Measurements from ENCODE around the gene ZNF358.
A peak's percentile ranks its signal among the peaks of the same experiment; 100 is the strongest.

ZNF358 gene

DNA sequence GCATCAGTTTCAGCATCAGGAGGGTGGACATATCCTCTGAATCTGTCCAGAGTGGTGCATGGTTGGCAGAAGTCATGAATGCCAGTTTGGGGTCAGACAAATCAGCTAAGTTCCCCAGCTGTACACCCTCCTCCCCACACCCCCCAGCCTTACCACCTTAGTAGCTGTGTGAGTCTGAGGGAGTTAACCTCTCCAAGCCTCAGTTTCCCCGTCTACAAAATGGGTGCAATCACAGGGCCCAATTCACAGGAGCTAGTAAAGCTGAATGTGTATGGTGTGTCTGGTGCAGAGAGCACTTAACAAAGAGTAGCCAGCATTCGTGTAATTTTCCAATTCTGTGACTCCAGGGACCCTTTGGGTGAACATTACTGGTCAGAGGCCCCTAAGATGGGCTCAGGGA is 13.4 kb upstream of the ZNF358 start:
- no peak for TF ChIP-seq EZH2 (IDR thresholded peaks at IDR 0.05; ENCODE audit: borderline replicate concordance, low read length)
- TF ChIP-seq, protein P1, sequence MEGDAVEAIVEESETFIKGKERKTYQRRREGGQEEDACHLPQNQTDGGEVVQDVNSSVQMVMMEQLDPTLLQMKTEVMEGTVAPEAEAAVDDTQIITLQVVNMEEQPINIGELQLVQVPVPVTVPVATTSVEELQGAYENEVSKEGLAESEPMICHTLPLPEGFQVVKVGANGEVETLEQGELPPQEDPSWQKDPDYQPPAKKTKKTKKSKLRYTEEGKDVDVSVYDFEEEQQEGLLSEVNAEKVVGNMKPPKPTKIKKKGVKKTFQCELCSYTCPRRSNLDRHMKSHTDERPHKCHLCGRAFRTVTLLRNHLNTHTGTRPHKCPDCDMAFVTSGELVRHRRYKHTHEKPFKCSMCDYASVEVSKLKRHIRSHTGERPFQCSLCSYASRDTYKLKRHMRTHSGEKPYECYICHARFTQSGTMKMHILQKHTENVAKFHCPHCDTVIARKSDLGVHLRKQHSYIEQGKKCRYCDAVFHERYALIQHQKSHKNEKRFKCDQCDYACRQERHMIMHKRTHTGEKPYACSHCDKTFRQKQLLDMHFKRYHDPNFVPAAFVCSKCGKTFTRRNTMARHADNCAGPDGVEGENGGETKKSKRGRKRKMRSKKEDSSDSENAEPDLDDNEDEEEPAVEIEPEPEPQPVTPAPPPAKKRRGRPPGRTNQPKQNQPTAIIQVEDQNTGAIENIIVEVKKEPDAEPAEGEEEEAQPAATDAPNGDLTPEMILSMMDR (IDR thresholded peaks at IDR 0.05; ENCODE audit: low read length) = no peak
- Histone ChIP-seq H3K4me1 (ENCODE audit: insufficient read depth, low read length, severe bottlenecking) (peaks cover 6% of the 10 kb centered on the region), H3K4me3 (ENCODE audit: low read depth, low read length, poor library complexity, severe bottlenecking) (no peak overlapping the region), H3K27ac (ENCODE audit: low read depth, low read length, poor library complexity, severe bottlenecking) (no peak overlapping the region), H3K79me2 (ENCODE audit: insufficient read depth, low read length) (no peaks in the 10 kb centered on the region), H4K20me1 (ENCODE audit: insufficient read depth, low read length) (no peaks in the 10 kb centered on the region), H3K9ac (ENCODE audit: low read length) (no peak overlapping the region), H2AFZ (ENCODE audit: low read length) (no peak overlapping the region), H3K4me2 (ENCODE audit: low read length) (no peak overlapping the region), H3K9me3 (ENCODE audit: low read length) (no peaks in the 10 kb centered on the region), H3F3A (ENCODE audit: insufficient read depth, low read length) (no peaks in the 10 kb centered on the region), H3K36me3 (ENCODE audit: insufficient read depth, low read length) (no peaks in the 10 kb centered on the region), H3K9me2 (ENCODE audit: low read depth, low read length) (no peaks in the 10 kb centered on the region), H3K27me3 (ENCODE audit: insufficient read depth, low read length) (no peaks in the 10 kb centered on the region)

DNA sequence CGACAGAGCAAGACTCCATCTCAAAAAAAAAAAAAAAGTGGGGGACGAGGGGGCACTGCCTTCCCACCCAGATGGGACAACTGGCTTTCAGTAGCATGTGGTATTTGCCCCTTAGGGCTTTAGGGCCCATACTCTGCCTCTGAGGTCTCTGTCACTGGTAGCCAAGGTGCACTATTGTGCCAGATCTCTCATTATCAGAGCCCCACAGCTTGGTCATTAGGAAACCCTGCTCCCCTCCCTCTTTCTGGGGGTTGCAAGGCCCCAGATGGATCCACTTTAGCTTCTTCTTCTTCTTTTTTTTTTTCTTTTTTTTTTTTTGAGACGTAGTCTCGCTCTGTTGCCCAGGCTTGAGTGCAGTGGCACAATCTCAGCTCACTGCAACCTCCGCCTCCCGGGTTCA is 11.2 kb upstream of the ZNF358 start:
- H3K4me3 ChIP-seq (ENCODE audit: low read depth, low read length, poor library complexity, severe bottlenecking) = no peak overlapping the region
- H3K9ac ChIP-seq (ENCODE audit: low read length) = no peak overlapping the region
- peaks cover 6% of the 10 kb centered on the region for H3K4me1 ChIP-seq (ENCODE audit: insufficient read depth, low read length, severe bottlenecking)
- no peak overlapping the region for H3K4me2 ChIP-seq (ENCODE audit: low read length)
- H3K9me2 ChIP-seq (ENCODE audit: low read depth, low read length) = no peaks in the 10 kb centered on the region
- no peaks in the 10 kb centered on the region for H4K20me1 ChIP-seq (ENCODE audit: insufficient read depth, low read length)
- no peaks in the 10 kb centered on the region for H3F3A ChIP-seq (ENCODE audit: insufficient read depth, low read length)
- no peak overlapping the region for H2AFZ ChIP-seq (ENCODE audit: low read length)
- no peaks in the 10 kb centered on the region for H3K9me3 ChIP-seq (ENCODE audit: low read length)
- H3K79me2 ChIP-seq (ENCODE audit: insufficient read depth, low read length) = no peaks in the 10 kb centered on the region
- no peak overlapping the region for H3K27ac ChIP-seq (ENCODE audit: low read depth, low read length, poor library complexity, severe bottlenecking)
- no peak for TF ChIP-seq EZH2 (IDR thresholded peaks at IDR 0.05; ENCODE audit: borderline replicate concordance, low read length)
- TF ChIP-seq, protein P1 (IDR thresholded peaks at IDR 0.05; ENCODE audit: low read length) = no peak
- H3K27me3 ChIP-seq (ENCODE audit: insufficient read depth, low read length) = no peaks in the 10 kb centered on the region
- H3K36me3 ChIP-seq (ENCODE audit: insufficient read depth, low read length) = no peaks in the 10 kb centered on the region

DNA sequence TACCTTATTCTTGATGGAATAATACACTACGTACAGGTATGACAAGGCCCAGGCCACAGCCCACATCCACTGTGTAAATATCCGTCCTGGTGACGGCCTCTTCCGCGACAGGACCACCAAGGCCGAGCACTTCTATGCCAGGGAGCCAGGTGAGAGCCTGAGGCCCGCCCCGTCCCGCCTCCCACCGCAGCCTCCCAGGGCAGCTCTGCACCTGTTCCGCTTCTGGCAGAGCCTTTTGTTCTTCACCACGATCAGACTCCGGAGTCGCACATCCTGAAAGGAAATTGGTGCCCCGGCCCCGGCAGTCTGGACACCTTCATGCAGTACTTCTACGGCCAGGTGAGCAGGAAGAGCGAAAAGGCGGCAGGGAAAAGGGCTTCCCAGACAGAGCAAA is 10.6 kb upstream of the ZNF358 start:
- H3K9me2 ChIP-seq (ENCODE audit: low read depth, low read length) = no peaks in the 10 kb centered on the region
- H3K36me3 ChIP-seq (ENCODE audit: insufficient read depth, low read length) = no peaks in the 10 kb centered on the region
- no peaks in the 10 kb centered on the region for H4K20me1 ChIP-seq (ENCODE audit: insufficient read depth, low read length)
- no peaks in the 10 kb centered on the region for H3K27me3 ChIP-seq (ENCODE audit: insufficient read depth, low read length)
- no peaks in the 10 kb centered on the region for H3F3A ChIP-seq (ENCODE audit: insufficient read depth, low read length)
- no peak overlapping the region for H2AFZ ChIP-seq (ENCODE audit: low read length)
- H3K79me2 ChIP-seq (ENCODE audit: insufficient read depth, low read length) = no peaks in the 10 kb centered on the region
- no peak for TF ChIP-seq EZH2 (IDR thresholded peaks at IDR 0.05; ENCODE audit: borderline replicate concordance, low read length)
- TF ChIP-seq, protein P1 (IDR thresholded peaks at IDR 0.05; ENCODE audit: low read length) = no peak
- H3K27ac ChIP-seq (ENCODE audit: low read depth, low read length, poor library complexity, severe bottlenecking) = no peak overlapping the region
- peaks cover 6% of the 10 kb centered on the region for H3K4me1 ChIP-seq (ENCODE audit: insufficient read depth, low read length, severe bottlenecking)
- no peaks in the 10 kb centered on the region for H3K9me3 ChIP-seq (ENCODE audit: low read length)
- no peak overlapping the region for H3K4me3 ChIP-seq (ENCODE audit: low read depth, low read length, poor library complexity, severe bottlenecking)
- no peak overlapping the region for H3K9ac ChIP-seq (ENCODE audit: low read length)
- 0 out of 2 replicates have a peak overlapping the region, but pooled peaks have one; percentile 46 for H3K4me2 ChIP-seq (ENCODE audit: low read length)
